A549 (cell line): ENCODE measurements around the gene TTC4.

ENCODE experiments used
- CBX8 ChIP-seq: fragments of 200-600 bp; sonication (generic); IDR thresholded peaks from 2 replicates; pipeline ENCODE4 v1.6.1; 2016
- CEBPB ChIP-seq, 2 experiments: fragments of >200 bp in 1 of 2; sonication (Bioruptor Twin) in 1 of 2; formaldehyde crosslinking in 1 of 2; IDR thresholded peaks; 2 replicates each; pipeline ENCODE4 v1.6.1; 2012 to 2016
- CTCF ChIP-seq: fragments of >200 bp; sonication (Bioruptor Twin); formaldehyde crosslinking; IDR thresholded peaks from 3 replicates; pipeline ENCODE4 v1.5.1; 2016
- HEYL ChIP-seq: fragments of 250-450 bp; sonication (Bioruptor Pico); IDR thresholded peaks from 2 replicates; pipeline ENCODE4 v1.8.0; 2021; ENCODE audit warnings: mild to moderate bottlenecking, moderate library complexity
- KDM1A ChIP-seq: fragments of 200-600 bp; sonication (generic); IDR thresholded peaks from 2 replicates; pipeline ENCODE4 v1.6.1; 2016; ENCODE audit warnings: low read depth, mild to moderate bottlenecking
- MYC ChIP-seq: IDR thresholded peaks from 2 replicates; pipeline ENCODE4 v1.6.1; 2012; ENCODE audit warnings: mild to moderate bottlenecking, inconsistent platforms, low read length, improper control_type of control experiment, borderline replicate concordance
- PBX3 ChIP-seq: IDR thresholded peaks from 2 replicates; pipeline ENCODE4 v1.6.1; 2012
- POLR2A ChIP-seq: IDR thresholded peaks from 2 replicates; pipeline ENCODE4 v1.6.1; 2012; ENCODE audit warnings: mild to moderate bottlenecking, low read length
- RNF2 ChIP-seq: fragments of 200-600 bp; sonication (generic); IDR thresholded peaks from 2 replicates; pipeline ENCODE4 v1.6.1; 2016; ENCODE audit warnings: low read depth, mild to moderate bottlenecking, antibody characterized with exemption, moderate library complexity, borderline replicate concordance

GRCh38 chr1:54763816-54764132, 48.1 kb downstream of the TTC4 start:
- TF ChIP-seq POLR2A (no peak), PBX3 (no peak), CBX8 (no peak), KDM1A (no peak), HEYL (CRISPR knock-in tag) (no peak), CTCF (no peak), CEBPB (IDR thresholded peaks at IDR 0.05) (no peak), RNF2 (no peak), MYC (no peak)
